ENCODE data around the gene KIR2DL1.
"Not testable (repeated sequence)": the region's sequence is repeated elsewhere in the genome, so short reads cannot be mapped to it uniquely, and the experiment has no call there.

DNA sequence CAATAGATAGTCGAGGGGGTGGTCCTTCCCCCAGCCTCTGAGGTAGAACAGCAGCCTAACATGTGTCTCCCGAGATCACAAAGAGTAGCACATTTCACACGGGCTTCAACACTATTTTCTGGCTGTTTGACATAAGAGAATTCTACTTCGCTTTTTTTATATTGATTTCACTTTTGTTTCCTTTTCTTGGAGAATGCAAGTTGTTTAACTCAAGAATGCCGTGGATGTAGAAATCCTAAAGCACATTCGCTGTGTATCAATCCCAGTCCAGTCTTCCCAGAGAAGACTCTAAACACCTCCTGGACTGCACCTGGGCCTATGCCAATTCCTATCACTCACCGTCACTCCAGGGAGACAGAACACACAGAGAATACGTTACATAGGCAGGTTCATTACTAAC, 58.5 kb downstream of the KIR2DL1 start:
- TF ChIP-seq, protein P1, sequence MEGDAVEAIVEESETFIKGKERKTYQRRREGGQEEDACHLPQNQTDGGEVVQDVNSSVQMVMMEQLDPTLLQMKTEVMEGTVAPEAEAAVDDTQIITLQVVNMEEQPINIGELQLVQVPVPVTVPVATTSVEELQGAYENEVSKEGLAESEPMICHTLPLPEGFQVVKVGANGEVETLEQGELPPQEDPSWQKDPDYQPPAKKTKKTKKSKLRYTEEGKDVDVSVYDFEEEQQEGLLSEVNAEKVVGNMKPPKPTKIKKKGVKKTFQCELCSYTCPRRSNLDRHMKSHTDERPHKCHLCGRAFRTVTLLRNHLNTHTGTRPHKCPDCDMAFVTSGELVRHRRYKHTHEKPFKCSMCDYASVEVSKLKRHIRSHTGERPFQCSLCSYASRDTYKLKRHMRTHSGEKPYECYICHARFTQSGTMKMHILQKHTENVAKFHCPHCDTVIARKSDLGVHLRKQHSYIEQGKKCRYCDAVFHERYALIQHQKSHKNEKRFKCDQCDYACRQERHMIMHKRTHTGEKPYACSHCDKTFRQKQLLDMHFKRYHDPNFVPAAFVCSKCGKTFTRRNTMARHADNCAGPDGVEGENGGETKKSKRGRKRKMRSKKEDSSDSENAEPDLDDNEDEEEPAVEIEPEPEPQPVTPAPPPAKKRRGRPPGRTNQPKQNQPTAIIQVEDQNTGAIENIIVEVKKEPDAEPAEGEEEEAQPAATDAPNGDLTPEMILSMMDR (IDR thresholded peaks at IDR 0.05; ENCODE audit: low read length) = not testable (repeated sequence)
- TF ChIP-seq EZH2phosphoT487 (IDR thresholded peaks at IDR 0.05; ENCODE audit: low read length); EZH2 (optimal IDR thresholded peaks at IDR 0.05; ENCODE audit: low read depth, low read length): not testable (repeated sequence)
